Ovary (tissue), 9 donors: ENCODE results near the gene SH3RF1. TPM values are rescaled to one million over a fixed set of nuclear protein-coding genes. Genes with fewer than 3 reads are reported as not detected.

Experiments used
- DNase-seq, 5 donors: peaks; one replicate each; pipeline ENCODE4 v3.0.0-alpha.2; 2019 to 2020
- H3K27ac ChIP-seq, 2 donors: fragments of 200-600 bp; one replicate each; pipeline versions ENCODE4 v1.5.1 to v1.8.0; 2019 to 2022
- H3K27me3 ChIP-seq: fragments of 200-600 bp; one replicate; pipeline ENCODE4 v1.8.0; 2022
- H3K36me3 ChIP-seq: fragments of 200-600 bp; sonication (generic); one replicate; pipeline ENCODE4 v1.5.1; 2019
- H3K4me1 ChIP-seq: one replicate; pipeline ENCODE4 v1.8.1; 2013; ENCODE audit warnings: mild to moderate bottlenecking, moderate library complexity; ENCODE audit not compliant: insufficient read depth
- H3K4me3 ChIP-seq: fragments of 200-600 bp; sonication (generic); one replicate; pipeline ENCODE4 v1.5.1; 2017
- H3K9me3 ChIP-seq, 2 donors: fragments of 200-600 bp in 1 of 2; sonication (generic) in 1 of 2; one replicate each; pipeline versions ENCODE4 v1.5.1 to v1.8.1; 2013 to 2019; ENCODE audit warnings: mild to moderate bottlenecking in 1 of 2, moderate library complexity in 1 of 2
- EP300 ChIP-seq: sonication (generic); formaldehyde crosslinking; IDR thresholded peaks from one replicate; pipeline ENCODE4 v1.6.1; 2017; ENCODE audit warnings: antibody characterized with exemption
- POLR2A ChIP-seq: fragments of 450-650 bp; IDR thresholded peaks from one replicate; pipeline ENCODE4 v1.6.1; 2017; ENCODE audit warnings: antibody characterized with exemption, mild to moderate bottlenecking, moderate library complexity
- WGBS, 3 donors: extraction: QIAGEN DNeasy Blood & Tissue Kit in 1 of 3; methylation state at CpG; one replicate each; pipeline versions ENCODE4 v1.1.5 to v1.1.7; 2013 to 2017; 5-methylcytosine and 5-hydroxymethylcytosine counted together
- intact Hi-C, 4 donors: fragments of 100-400 bp; cut with DNase I; formaldehyde crosslinking; loops; one replicate each; pipeline versions ENCODE4 v1.11.0 to v1.15.1; 2022 to 2023
- polyA plus RNA-seq, 2 donors: library from polyadenylated mRNA; stranded (reverse); fragments of 200-250 nt in 1 of 2; fragments of 350-450 nt in 1 of 2; fragmentation: Illumina TruSeq in 1 of 2; extraction: RNeasy Lipid Tissue Mini Kit (QIAGEN cat#74804) in 1 of 2; gene quantifications; one replicate each; pipeline ENCODE4 v1.2.3, GENCODE V29; 2013 to 2014
- total RNA-seq, 7 donors: library from RNA; depleted of rRNA in 2 of 7; stranded (reverse); fragments of >200 nt in 2 of 7; fragmentation: NEBNext Ultra II Directional in 3 of 7; extraction: Animal tissue kit (Norgen Biotek cat#: 25700) in 3 of 7; gene quantifications; one replicate each; pipeline versions ENCODE4 v1.1.0 to v1.2.4, GENCODE V29; 2016 to 2023
- TF ChIP-seq, protein P1 (sequence below), 3 donors: fragments of 450-650 bp in 2 of 3; fragments of 200-600 bp in 1 of 3; IDR thresholded peaks; one replicate each; pipeline versions ENCODE4 v1.5.1 to v1.8.0; 2016 to 2022; ENCODE audit warnings: antibody characterized with exemption in 3 of 3, mild to moderate bottlenecking in 1 of 3
- donor health status: DM: no; HTN: no; CAD: no; lungs with moderate emphysema.
- donor health status: DM: no; HTN: no; CAD: no.
- donor health status: Bipolar disorder and iron deficiency.
- donor health status: DM: yes; HTN: yes; CAD: no.
- donor health status: DM: no; HTN: no; CAD: no.
- donor health status: DM: yes; HTN: yes; CAD: no.

The SH3RF1 gene
- total and polyA plus RNA-seq, 9 donors: 8.2 to 32.6 (median 22.3) TPM

DNA sequence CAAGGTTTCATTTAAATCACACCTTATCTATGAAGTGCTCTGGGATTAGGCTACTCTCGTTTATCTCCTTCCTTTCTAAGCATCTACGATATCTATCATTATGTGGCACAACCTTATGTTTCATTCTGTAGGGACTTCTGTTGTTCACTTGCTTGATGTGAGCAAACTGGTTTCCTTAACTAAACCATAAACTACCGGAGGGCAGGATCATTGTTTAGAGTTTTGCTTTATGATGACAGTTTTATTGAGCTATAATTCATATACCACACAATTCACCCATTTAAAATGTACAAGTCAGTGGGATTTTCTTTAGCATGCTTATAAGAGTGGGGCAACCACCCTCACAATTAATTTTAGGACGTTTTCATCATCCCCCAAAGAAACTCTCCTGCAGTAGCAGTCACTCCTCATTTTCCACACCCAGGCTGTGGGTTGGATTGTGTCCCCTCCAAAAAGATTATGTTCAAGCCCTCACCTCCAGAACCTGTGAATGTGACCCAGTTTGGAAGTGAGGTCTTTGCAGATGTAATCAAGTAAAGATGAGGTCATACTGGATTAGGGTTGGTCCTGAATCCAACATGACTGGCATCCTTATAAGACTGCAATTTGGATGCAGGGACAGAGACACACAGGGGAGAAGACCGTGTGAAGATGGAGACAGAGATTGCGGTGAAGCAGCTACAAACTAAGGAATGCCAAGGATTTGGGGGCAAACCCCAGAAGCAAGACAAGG lies 42.1 kb upstream of the SH3RF1 start:
- 84 to 88% (median 87%) methylated on average over 6 of the region's 6 CpGs for WGBS, 3 donors

DNA sequence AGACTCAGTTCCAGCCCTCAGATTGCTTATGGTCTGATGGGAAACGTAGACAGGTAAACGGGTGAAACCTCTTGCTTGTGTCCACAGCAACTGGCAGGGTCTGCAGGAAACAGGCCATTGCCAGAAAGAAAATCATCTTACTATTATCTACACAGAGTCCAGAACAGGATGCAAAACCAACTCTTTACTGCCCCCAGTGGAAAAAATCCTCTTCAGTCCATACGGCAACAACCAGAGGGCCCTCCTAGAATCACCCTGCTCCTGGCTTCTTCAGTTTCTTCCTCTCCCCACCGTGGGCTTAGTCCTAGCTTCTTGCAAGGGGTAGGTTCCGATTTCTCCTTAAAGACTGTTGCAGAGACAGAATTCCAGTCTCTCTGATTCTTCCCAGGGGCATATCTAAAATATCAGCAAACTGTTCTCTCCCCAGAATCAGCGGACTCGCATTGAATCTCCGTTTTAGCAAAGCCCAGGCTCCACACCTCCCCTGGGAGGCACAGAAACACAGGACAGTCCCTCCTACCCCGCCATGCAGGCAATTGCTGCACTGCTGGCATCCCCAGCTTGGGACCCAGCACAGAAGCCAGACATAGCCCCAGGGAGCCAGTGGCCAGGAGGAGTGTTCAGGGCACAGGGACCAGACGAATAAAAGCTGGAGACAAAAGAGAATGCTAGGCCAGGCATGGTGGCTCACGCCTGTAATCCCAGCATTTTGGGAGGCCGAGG lies 41.0 kb upstream of the SH3RF1 start:
- no peak overlapping the region for H3K4me3 ChIP-seq
- H3K27me3 ChIP-seq: no peaks in the 10 kb centered on the region
- DNase-seq: peak in 1 of 5 donors; percentile 31
- no peak overlapping the region for H3K27ac ChIP-seq
- H3K4me1 ChIP-seq: peaks cover 5% of the 10 kb centered on the region
- H3K9me3 ChIP-seq: no peaks in the 10 kb centered on the region
- WGBS, 3 donors: 71 to 74% (median 72%) methylated on average over 12 of the region's 12 CpGs
- TF ChIP-seq, protein P1, sequence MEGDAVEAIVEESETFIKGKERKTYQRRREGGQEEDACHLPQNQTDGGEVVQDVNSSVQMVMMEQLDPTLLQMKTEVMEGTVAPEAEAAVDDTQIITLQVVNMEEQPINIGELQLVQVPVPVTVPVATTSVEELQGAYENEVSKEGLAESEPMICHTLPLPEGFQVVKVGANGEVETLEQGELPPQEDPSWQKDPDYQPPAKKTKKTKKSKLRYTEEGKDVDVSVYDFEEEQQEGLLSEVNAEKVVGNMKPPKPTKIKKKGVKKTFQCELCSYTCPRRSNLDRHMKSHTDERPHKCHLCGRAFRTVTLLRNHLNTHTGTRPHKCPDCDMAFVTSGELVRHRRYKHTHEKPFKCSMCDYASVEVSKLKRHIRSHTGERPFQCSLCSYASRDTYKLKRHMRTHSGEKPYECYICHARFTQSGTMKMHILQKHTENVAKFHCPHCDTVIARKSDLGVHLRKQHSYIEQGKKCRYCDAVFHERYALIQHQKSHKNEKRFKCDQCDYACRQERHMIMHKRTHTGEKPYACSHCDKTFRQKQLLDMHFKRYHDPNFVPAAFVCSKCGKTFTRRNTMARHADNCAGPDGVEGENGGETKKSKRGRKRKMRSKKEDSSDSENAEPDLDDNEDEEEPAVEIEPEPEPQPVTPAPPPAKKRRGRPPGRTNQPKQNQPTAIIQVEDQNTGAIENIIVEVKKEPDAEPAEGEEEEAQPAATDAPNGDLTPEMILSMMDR (IDR thresholded peaks at IDR 0.05): peak in 1 of 3 donors; percentile 23
- TF ChIP-seq POLR2A: no peak
- no peaks in the 10 kb centered on the region for H3K36me3 ChIP-seq
- intact Hi-C loops: no loop called here

More for the DNA sequence above, 42.1 kb upstream of the SH3RF1 start:
- no peak for DNase-seq
- TF ChIP-seq, protein P1 (IDR thresholded peaks at IDR 0.05): no peak
- TF ChIP-seq EP300: no peak
- TF ChIP-seq POLR2A: no peak
- H3K36me3 ChIP-seq: no peaks in the 10 kb centered on the region
- no peaks in the 10 kb centered on the region for H3K9me3 ChIP-seq
- no peak overlapping the region for H3K27ac ChIP-seq
- intact Hi-C loops: no loop called here
- peaks cover 5% of the 10 kb centered on the region for H3K4me1 ChIP-seq
- no peaks in the 10 kb centered on the region for H3K27me3 ChIP-seq
- H3K4me3 ChIP-seq: no peak overlapping the region

DNA sequence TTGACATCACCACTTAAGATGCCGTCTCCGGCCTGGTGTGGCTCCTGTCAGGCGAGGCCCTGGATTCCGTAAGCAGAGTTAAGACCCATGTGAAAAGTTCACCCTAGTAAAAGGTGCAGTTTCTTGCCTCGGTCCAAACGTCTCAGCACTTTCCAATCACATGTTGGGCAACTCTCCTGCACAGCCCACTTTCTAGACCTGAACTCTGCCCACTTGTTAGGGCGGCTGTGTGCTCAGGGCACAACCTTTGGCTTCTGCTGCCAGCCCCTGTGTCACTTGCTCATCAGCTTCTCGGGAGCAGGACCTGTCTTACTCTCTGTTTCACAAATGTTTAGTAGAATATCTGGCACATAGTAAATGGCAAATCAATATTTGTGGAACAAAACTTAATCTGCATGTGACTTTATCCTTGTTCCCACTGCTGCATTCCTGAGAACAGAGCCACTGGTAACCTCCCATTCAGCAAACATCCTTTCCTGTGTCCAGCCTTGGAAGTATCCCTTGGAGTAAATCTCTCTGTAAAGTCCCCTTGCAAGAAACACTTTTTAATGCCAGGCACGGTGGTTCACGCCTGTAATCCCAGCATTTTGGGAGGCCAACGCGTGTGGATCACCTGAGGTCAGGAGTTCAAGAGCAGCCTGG lies 38.7 kb upstream of the SH3RF1 start:
- 87 to 93% (median 87%) methylated on average over 12 of the region's 12 CpGs for WGBS, 3 donors
- H3K4me1 ChIP-seq: no peaks in the 10 kb centered on the region
- intact Hi-C loops: no loop called here
- H3K27me3 ChIP-seq: no peaks in the 10 kb centered on the region
- DNase-seq: no peak
- no peaks in the 10 kb centered on the region for H3K36me3 ChIP-seq
- TF ChIP-seq EP300 (no peak), POLR2A (no peak)
- no peak overlapping the region for H3K4me3 ChIP-seq
- no peak overlapping the region for H3K27ac ChIP-seq
- no peaks in the 10 kb centered on the region for H3K9me3 ChIP-seq

DNA sequence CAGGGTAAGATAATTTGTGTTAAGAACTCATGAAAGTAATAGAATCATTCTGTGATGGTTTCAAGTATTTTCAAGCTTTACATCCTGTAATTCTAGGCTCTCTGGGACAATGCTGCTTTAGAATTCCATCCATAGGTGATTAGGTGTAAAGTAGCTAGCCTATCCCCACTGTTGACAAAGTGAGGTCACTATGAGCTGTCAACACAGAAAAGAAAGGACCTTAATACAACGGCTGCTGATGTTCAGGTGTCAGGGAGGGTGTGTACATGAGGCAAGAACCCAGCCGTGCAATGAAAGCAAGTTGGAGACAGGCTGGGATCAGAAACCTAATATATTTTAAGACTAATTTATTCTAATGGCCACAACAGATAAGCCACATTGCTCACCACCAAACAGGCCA lies 36.8 kb upstream of the SH3RF1 start:
- WGBS, 3 donors: 89 to 94% (median 91%) methylated on average over 2 of the region's 2 CpGs
- intact Hi-C loops: no loop called here

More for the DNA sequence above, 36.8 kb upstream of the SH3RF1 start:
- H3K9me3 ChIP-seq: no peaks in the 10 kb centered on the region
- no peaks in the 10 kb centered on the region for H3K4me1 ChIP-seq
- no peak overlapping the region for H3K4me3 ChIP-seq
- no peaks in the 10 kb centered on the region for H3K36me3 ChIP-seq
- DNase-seq: no peak
- no peak overlapping the region for H3K27ac ChIP-seq
- TF ChIP-seq, protein P1 (IDR thresholded peaks at IDR 0.05): no peak
- TF ChIP-seq POLR2A (no peak), EP300 (no peak)
- H3K27me3 ChIP-seq: no peaks in the 10 kb centered on the region
